HepG2 (cell line): ENCODE results near the gene KREMEN1. TPM values are rescaled to one million over a fixed set of nuclear protein-coding genes. Genes with fewer than 3 reads are reported as not detected.

ENCODE experiments used
- ATAC-seq: fragments of 200-7000 bp; cut with Tn5 transposase; 3 replicates; pipeline ENCODE4 v1.9.1; 2020; ENCODE audit warnings: mild to moderate bottlenecking, moderate library complexity
- BruUV-seq: library from RNA; stranded (reverse); fragments of 400-500 nt; replicated peaks from 2 replicates; lab custom pipeline; 2021; lab: Mats Ljungman, UMichigan
- CTCF ChIA-PET: fragments of 300-600 bp; formaldehyde crosslinking; extraction: SDS; loops from one replicate; lab custom pipeline; 2021; ENCODE audit warnings: low total read pairs, inconsistent platforms, low intra/inter-chr PET ratio; lab: Yijun Ruan, JAX
- POLR2A ChIA-PET: fragments of 350-600 bp; sonication (Branson Sonifier 250); formaldehyde crosslinking; loops from one replicate; lab custom pipeline; 2020; ENCODE audit warnings: antibody characterized with exemption, inconsistent platforms; lab: Yijun Ruan, JAX
- DNase-seq: peaks from one replicate; pipeline ENCODE4 v3.0.0-alpha.2; 2015; ENCODE audit warnings: low spot score
- FAIRE-seq: peaks from 3 replicates; lab custom pipeline; 2011; peaks lifted over from hg19 to GRCh38; lab: Jason Lieb, UNC
- H2AFZ ChIP-seq: one replicate; pipeline ENCODE4 v1.6.1; 2011; ENCODE audit warnings: low read length, inconsistent platforms
- H3K27ac ChIP-seq: fragments of 300-600 bp; 3 replicates; pipeline ENCODE4 v1.8.0; 2011; ENCODE audit warnings: mixed run types, mild to moderate bottlenecking, mixed read lengths, low read length, inconsistent platforms; ENCODE audit not compliant: insufficient read depth; ENCODE audit errors: extremely low read length
- H3K27me3 ChIP-seq, 2 experiments: fragments of 200-600 bp in 1 of 2; 2 replicates in 1 of 2; 3 replicates in 1 of 2; pipeline versions ENCODE4 v1.6.0 to v1.8.0; 2011; ENCODE audit warnings: low read length in 2 of 2, mild to moderate bottlenecking in 2 of 2, moderate library complexity in 2 of 2, inconsistent platforms in 1 of 2; ENCODE audit not compliant: insufficient read depth in 2 of 2, control insufficient read depth in 1 of 2
- H3K36me3 ChIP-seq, 2 experiments: fragments of 200-600 bp in 1 of 2; replicated peaks in 1 of 2; 2 replicates in 1 of 2; 3 replicates in 1 of 2; pipeline versions ENCODE4 v1.5.1 to v1.8.0; 2011; ENCODE audit warnings: low read length in 2 of 2, inconsistent platforms in 1 of 2; ENCODE audit not compliant: insufficient read depth in 2 of 2, control insufficient read depth in 1 of 2
- H3K4me1 ChIP-seq: 2 replicates; pipeline ENCODE4 v1.5.1; 2012; ENCODE audit warnings: low read length, inconsistent platforms; ENCODE audit not compliant: insufficient read depth
- H3K4me2 ChIP-seq: 2 replicates; pipeline ENCODE4 v1.6.0; 2011; ENCODE audit warnings: low read depth, low read length, inconsistent platforms
- H3K4me3 ChIP-seq, 3 experiments: fragments of 200-600 bp in 1 of 3; sonication (generic), shearing (Covaris generic) in 1 of 3; replicated peaks in 1 of 3; 2 replicates each; pipeline ENCODE4 v1.5.1; 2011 to 2016; ENCODE audit warnings: low read length in 3 of 3, inconsistent platforms in 2 of 3, low read depth in 2 of 3, mild to moderate bottlenecking in 2 of 3, control low read depth in 1 of 3, mixed read lengths in 1 of 3; ENCODE audit not compliant: insufficient read depth in 1 of 3
- H3K79me2 ChIP-seq: one replicate; pipeline ENCODE4 v1.6.1; 2011; ENCODE audit warnings: low read length, inconsistent platforms; ENCODE audit not compliant: insufficient read depth
- H3K9ac ChIP-seq: 2 replicates; pipeline ENCODE4 v1.6.0; 2011; ENCODE audit warnings: mild to moderate bottlenecking, low read depth, low read length, inconsistent platforms; ENCODE audit not compliant: insufficient read depth
- H3K9me3 ChIP-seq: 2 replicates; pipeline ENCODE4 v1.5.1; 2012; ENCODE audit warnings: mild to moderate bottlenecking, low read length
- H4K20me1 ChIP-seq: 2 replicates; pipeline ENCODE4 v1.6.0; 2011; ENCODE audit warnings: inconsistent platforms, mild to moderate bottlenecking, low read length, moderate library complexity; ENCODE audit not compliant: insufficient read depth
- BRCA1 ChIP-seq: sonication (generic); formaldehyde crosslinking; IDR thresholded peaks from 2 replicates; pipeline ENCODE4 v1.4.0; 2020; ENCODE audit warnings: missing genetic modification reagents
- FOXJ3 ChIP-seq: sonication (generic); formaldehyde crosslinking; IDR thresholded peaks from 2 replicates; pipeline ENCODE4 v1.4.0; 2020; ENCODE audit warnings: missing genetic modification reagents, mild to moderate bottlenecking, borderline replicate concordance
- HOXA7 ChIP-seq: sonication (generic); formaldehyde crosslinking; IDR thresholded peaks from 2 replicates; pipeline ENCODE4 v1.8.1; 2022; ENCODE audit warnings: mild to moderate bottlenecking, missing genetic modification reagents, moderate library complexity
- IRX3 ChIP-seq: sonication (generic); formaldehyde crosslinking; IDR thresholded peaks from 2 replicates; pipeline ENCODE4 v1.8.1; 2023; ENCODE audit warnings: mild to moderate bottlenecking, low read depth, missing genetic modification reagents, borderline replicate concordance
- MYNN ChIP-seq: sonication (generic); formaldehyde crosslinking; IDR thresholded peaks from 2 replicates; pipeline ENCODE4 v1.4.0; 2020; ENCODE audit warnings: mild to moderate bottlenecking, low read depth, missing genetic modification reagents
- SAP130 ChIP-seq: IDR thresholded peaks from 2 replicates; pipeline ENCODE4 v1.6.1; 2016; ENCODE audit warnings: low read depth
- STAT6 ChIP-seq: sonication (generic); formaldehyde crosslinking; IDR thresholded peaks from 2 replicates; pipeline ENCODE4 v1.4.0; 2020; ENCODE audit warnings: missing genetic modification reagents, mild to moderate bottlenecking, borderline replicate concordance
- SYNCRIP ChIP-seq: fragments of 200-400 bp; formaldehyde crosslinking; IDR thresholded peaks from 2 replicates; pipeline ENCODE4 v1.6.1; 2018; ENCODE audit warnings: mild to moderate bottlenecking, low read depth, low read length; ENCODE audit not compliant: insufficient read depth
- TEAD2 ChIP-seq: sonication (generic); formaldehyde crosslinking; IDR thresholded peaks from 2 replicates; pipeline ENCODE4 v1.9.0; 2021; ENCODE audit warnings: missing genetic modification reagents
- XRCC5 ChIP-seq: fragments of 200-400 bp; formaldehyde crosslinking; optimal IDR thresholded peaks from 2 replicates; pipeline ENCODE3; 2017; ENCODE audit warnings: mild to moderate bottlenecking, low read length
- ZBTB38 ChIP-seq: sonication (generic); formaldehyde crosslinking; IDR thresholded peaks from 2 replicates; pipeline ENCODE4 v1.5.1; 2020; ENCODE audit warnings: mild to moderate bottlenecking, missing genetic modification reagents
- ZNF124 ChIP-seq: sonication (generic); formaldehyde crosslinking; IDR thresholded peaks from 2 replicates; pipeline ENCODE4 v1.4.0; 2020; ENCODE audit warnings: missing genetic modification reagents
- ZNF3 ChIP-seq: IDR thresholded peaks from 2 replicates; pipeline ENCODE4 v1.7.0; 2017; ENCODE audit warnings: inconsistent platforms
- ZNF567 ChIP-seq: sonication (generic); formaldehyde crosslinking; IDR thresholded peaks from 2 replicates; pipeline ENCODE4 v1.8.1; 2023; ENCODE audit warnings: mild to moderate bottlenecking, missing genetic modification reagents, borderline replicate concordance
- ZNF629 ChIP-seq: sonication (generic); formaldehyde crosslinking; conservative IDR thresholded peaks from 2 replicates; pipeline ENCODE4 v1.5.0; 2020; ENCODE audit warnings: missing genetic modification reagents
- ZSCAN25 ChIP-seq: sonication (generic); formaldehyde crosslinking; IDR thresholded peaks from 2 replicates; pipeline ENCODE4 v1.8.0; 2022; ENCODE audit warnings: mild to moderate bottlenecking, missing genetic modification reagents
- ZSCAN31 ChIP-seq: sonication (generic); formaldehyde crosslinking; IDR thresholded peaks from 2 replicates; pipeline ENCODE4 v1.5.0; 2020; ENCODE audit warnings: low read depth, mild to moderate bottlenecking, missing genetic modification reagents
- WGBS: methylation state at CpG from one replicate; pipeline ENCODE4 v1.1.6; 2017; ENCODE audit warnings: low lambda C conversion rate; 5-methylcytosine and 5-hydroxymethylcytosine counted together
- in situ Hi-C: cut with HindIII; loops from 2 replicates; pipeline ENCODE4 v1.10.0; 2017; ENCODE audit warnings: low pct_unique_long_range_greater_than_20kb; ENCODE audit not compliant: extremely low pct_ligation_motif_present
- intact Hi-C: fragments of 100-400 bp; cut with micrococcal nuclease; formaldehyde crosslinking; loops from one replicate; pipeline ENCODE4 v1.10.0; 2022; ENCODE audit not compliant: unreplicated experiment
- polyA plus RNA-seq, 8 experiments: library from polyadenylated mRNA; depleted of rRNA in 3 of 8; stranded (reverse) in 7 of 8; unstranded in 1 of 8; fragments of >200 nt; fragmentation: Illumina TruSeq in 4 of 8; extraction: Trizol in 4 of 8; gene quantifications; 2 replicates each; pipeline versions ENCODE4 v1.2.1 to v1.2.3, GENCODE V29; 2011 to 2016; ENCODE audit warnings: low read depth in 4 of 8, missing spikeins in 1 of 8, mixed read lengths in 1 of 8; ENCODE audit not compliant: insufficient read depth in 1 of 8
- total RNA-seq, 5 experiments: library from RNA; depleted of rRNA; stranded (reverse); fragments of >200 nt; fragmentation: Illumina TruSeq; extraction: Trizol; gene quantifications; 2 replicates each; pipeline ENCODE4 v1.2.3, GENCODE V29; 2016; ENCODE audit warnings: low read depth in 1 of 5

Gene KREMEN1
- total and polyA plus RNA-seq, 2 of the 13 experiments (the other 11 are each of a cell fraction or from before 2014, with no cell fraction given), result 9.8 to 13.8 TPM

GRCh38 chr22:29208502-29208862 lies 135.6 kb downstream of the KREMEN1 start (continued):
- TF ChIP-seq ZSCAN31 (CRISPR knock-in tag) (no peak), HOXA7 (CRISPR knock-in tag) (no peak), MYNN (no peak), SYNCRIP (no peak), ZNF124 (no peak), ZBTB38 (CRISPR knock-in tag) (no peak)

GRCh38 chr22:29208879-29209623 lies 136.2 kb downstream of the KREMEN1 start:
- CTCF ChIA-PET, result no interaction called here
- no peak overlapping the region for H2AFZ ChIP-seq
- H3K9ac ChIP-seq, result no peak overlapping the region
- ATAC-seq, result no peak
- no peaks in the 10 kb centered on the region for H3K9me3 ChIP-seq
- no peak overlapping the region for H3K27ac ChIP-seq
- intact Hi-C loops, result no loop called here
- H3K79me2 ChIP-seq, result no peaks in the 10 kb centered on the region
- peaks cover 27% of the 10 kb centered on the region for H3K4me1 ChIP-seq
- no peak overlapping the region for H3K4me3 ChIP-seq
- FAIRE-seq, result no peak
- WGBS, result 44% methylated on average over 13 of the region's 17 CpGs
- POLR2A ChIA-PET, result no interaction called here
- no peak overlapping the region for H3K4me2 ChIP-seq
- peaks cover 5 to 34% of the 10 kb centered on the region in 2 experiments for H3K27me3 ChIP-seq
- in situ Hi-C loops, result no loop called here
- TF ChIP-seq TEAD2 (CRISPR knock-in tag), result no peak
- TF ChIP-seq ZSCAN25 (CRISPR knock-in tag), result peak; percentile 83
- TF ChIP-seq SAP130, result no peak
- no peak for TF ChIP-seq STAT6
- TF ChIP-seq ZNF629, result peak; percentile 86
- no peak for TF ChIP-seq IRX3 (CRISPR knock-in tag)
- TF ChIP-seq XRCC5, result no peak
- no peak for TF ChIP-seq FOXJ3
- TF ChIP-seq BRCA1, result no peak
- no peak for TF ChIP-seq ZNF567 (CRISPR knock-in tag)
- TF ChIP-seq ZNF3, result peak; percentile 82
- H3K36me3 ChIP-seq, result no peaks in the 10 kb centered on the region
- no TSS peak for BruUV-seq
- DNase-seq, result no peak
- H4K20me1 ChIP-seq, result no peaks in the 10 kb centered on the region
